HG02870 (cell line): ENCODE data around the gene SF3B1.
"Not testable (repeated sequence)": the region's sequence is repeated elsewhere in the genome, so short reads cannot be mapped to it uniquely, and the experiment has no call there.

Source experiments
- ATAC-seq: cut with Tn5 transposase; IDR thresholded peaks from one replicate; pipeline ENCODE4 v1.9.1; 2021; ENCODE audit warnings: mild to moderate bottlenecking, moderate library complexity; ENCODE audit not compliant: unreplicated experiment

SF3B1 gene

DNA sequence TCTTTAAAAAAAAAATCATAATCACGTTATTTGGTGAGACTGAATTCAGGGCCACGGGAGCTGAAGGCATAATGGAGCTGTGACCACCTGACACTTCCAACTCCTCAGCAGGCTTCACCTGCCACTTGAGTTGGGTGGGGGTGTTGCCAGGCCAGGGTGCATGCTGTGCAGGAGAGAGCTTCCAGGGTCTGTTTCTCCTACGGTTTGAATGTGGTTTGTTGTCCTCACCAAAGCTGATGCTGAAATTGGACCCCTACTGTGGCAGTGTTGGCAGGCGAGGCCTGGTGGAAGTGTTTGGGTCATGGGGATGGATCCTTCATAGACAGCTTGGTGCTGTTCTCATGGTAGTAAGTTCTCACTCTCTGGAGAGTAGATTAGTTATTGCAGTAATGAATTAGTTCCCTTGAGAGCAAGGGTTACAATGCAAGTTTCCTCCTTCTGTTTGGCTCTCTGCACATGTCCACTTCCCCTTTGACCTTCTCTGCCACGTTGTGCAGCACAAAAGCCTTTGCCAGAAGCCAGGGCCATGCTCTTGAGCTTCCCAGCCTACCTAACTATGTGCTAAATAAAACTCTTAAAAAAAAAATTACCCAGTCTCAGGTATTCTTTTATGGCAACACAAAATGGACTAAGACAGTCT, 86.0 kb downstream of the SF3B1 start:
- ATAC-seq: no peak

DNA sequence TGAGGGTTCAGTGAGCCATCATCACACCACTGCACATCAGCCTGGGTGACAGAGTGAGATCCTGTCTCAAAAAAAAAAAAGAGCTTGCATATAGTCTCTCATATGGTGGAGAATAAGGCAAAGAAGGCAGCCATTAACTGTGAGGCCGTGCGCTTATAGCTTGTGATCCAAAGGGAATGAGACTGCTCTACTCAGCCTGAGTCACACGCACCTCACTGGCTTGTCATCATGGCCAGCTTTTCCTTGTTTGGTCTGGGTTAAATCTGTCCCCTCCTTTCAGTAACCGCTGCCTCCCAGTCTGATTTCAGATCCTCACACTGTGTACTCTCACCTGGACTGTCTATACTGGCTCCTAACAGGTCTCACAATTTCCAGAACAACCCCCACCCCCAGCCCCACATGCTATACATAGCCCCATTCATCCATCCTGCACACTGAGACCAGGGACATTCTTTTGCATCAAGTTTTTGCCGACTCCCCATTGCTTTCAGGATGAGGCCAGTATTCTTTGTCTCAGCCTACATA, 88.9 kb downstream of the SF3B1 start:
- no peak for ATAC-seq

DNA sequence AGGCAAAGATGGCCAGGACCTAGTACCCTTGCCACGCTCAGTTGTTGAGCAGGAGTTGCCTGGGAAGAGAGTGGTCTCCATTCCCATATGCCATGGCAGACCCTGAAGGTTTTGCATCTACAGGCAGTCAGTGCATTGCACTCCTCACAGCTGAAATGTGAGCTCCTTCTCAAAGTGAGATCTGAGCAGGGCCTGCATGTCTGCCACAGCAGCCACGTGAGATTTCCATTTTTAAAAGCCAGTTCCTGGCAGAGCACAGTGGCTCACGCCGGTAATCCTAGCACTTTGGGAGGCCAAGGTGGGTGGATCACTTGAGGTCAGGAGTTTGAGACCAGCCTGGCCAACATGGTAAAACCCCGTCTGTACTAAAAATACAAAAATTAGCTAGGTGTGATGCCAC, 90.9 kb downstream of the SF3B1 start:
- not testable (repeated sequence) for ATAC-seq

DNA sequence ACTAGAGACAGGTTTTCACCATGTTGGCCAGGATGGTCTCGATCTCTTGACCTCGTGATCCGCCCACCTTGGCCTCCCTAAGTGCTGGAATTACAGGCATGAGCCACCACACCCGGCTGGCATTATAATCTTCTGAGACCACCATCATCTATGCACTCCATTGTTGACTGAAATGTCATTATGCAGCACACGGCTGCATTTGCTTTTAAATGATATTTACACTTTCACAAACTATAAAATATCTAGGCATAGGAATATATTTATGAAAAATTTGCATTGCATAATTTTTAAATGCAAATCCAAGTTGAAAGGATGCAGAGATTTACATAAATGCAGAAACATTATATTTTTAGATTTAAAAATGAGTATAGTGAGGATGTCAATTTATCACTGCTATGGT, 94.2 kb downstream of the SF3B1 start:
- ATAC-seq: no peak
